IPS DF 19.7 (cell line): Measurements from ENCODE around the gene OVCA2.

Source experiments
- DNase-seq: peaks from one replicate; pipeline ENCODE4 v3.0.0-alpha.2; 2013; ENCODE audit warnings: low read depth, low spot score

The OVCA2 gene

GRCh38 chr17:2034157-2034556 is 7.7 kb upstream of the OVCA2 start:
- no peak for DNase-seq

GRCh38 chr17:2034806-2035540 is 6.8 kb upstream of the OVCA2 start:
- no peak for DNase-seq

GRCh38 chr17:2035541-2036488 is 6.0 kb upstream of the OVCA2 start:
- DNase-seq: no peak

GRCh38 chr17:2037155-2037554 is 4.7 kb upstream of the OVCA2 start:
- DNase-seq: no peak

- DNase-seq: no peak
Observed at GRCh38 chr17:2040219-2040827, 1.5 kb upstream of the OVCA2 start.

- no peak for DNase-seq
Observed at GRCh38 chr17:2040942-2041560, 771 bp upstream of the OVCA2 start.

GRCh38 chr17:2042390-2042847 is 597 bp downstream of the OVCA2 start:
- DNase-seq: no peak

- no peak for DNase-seq
Observed at GRCh38 chr17:2042933-2043332, 1.1 kb downstream of the OVCA2 start.

GRCh38 chr17:2043785-2044184 is 2.0 kb downstream of the OVCA2 start:
- no peak for DNase-seq

- no peak for DNase-seq
Observed at GRCh38 chr17:2044263-2044894, 2.6 kb downstream of the OVCA2 start.

- no peak for DNase-seq
Observed at GRCh38 chr17:2047590-2047989, 5.8 kb downstream of the OVCA2 start.

- no peak for DNase-seq
Observed at GRCh38 chr17:2048805-2049204, 7.0 kb downstream of the OVCA2 start.

GRCh38 chr17:2049333-2050299 is 7.8 kb downstream of the OVCA2 start:
- no peak for DNase-seq

GRCh38 chr17:2050300-2051060 is 8.7 kb downstream of the OVCA2 start:
- DNase-seq: no peak

- DNase-seq: no peak
Observed at GRCh38 chr17:2051061-2051932, 9.5 kb downstream of the OVCA2 start.

- no peak for DNase-seq
Observed at GRCh38 chr17:2051933-2052559, 10.2 kb downstream of the OVCA2 start.

GRCh38 chr17:2053380-2054261 is 11.8 kb downstream of the OVCA2 start:
- no peak for DNase-seq
